ENCODE measurements around the gene PFN1.

The PFN1 gene

GRCh38 chr17:4948166-4948930 is at the start of gene PFN1:
Gene PFN1 (minus strand): TSS chr17:4948530. CDS start chr17:4948394, 136 bp downstream.
- H3K4me3 ChIP-seq (ENCODE audit: low read depth, low read length), result peak within 1 kb of the TSS; percentile 99
- TF ChIP-seq CTCF (IDR thresholded peaks at IDR 0.05; ENCODE audit: borderline replicate concordance, insufficient read depth, low read depth, low read length), result no peak

GRCh38 chr17:4997302-4998026 is 49.1 kb upstream of the PFN1 start, which contains the start of the genes INCA1 and KIF1C:
Gene INCA1 (minus strand): TSS chr17:4997522. CDS start chr17:4994437, 3,085 bp downstream.
Gene KIF1C (plus strand): TSS chr17:4997950. CDS start chr17:5000247, 2,297 bp downstream.
- TF ChIP-seq CTCF (IDR thresholded peaks at IDR 0.05; ENCODE audit: borderline replicate concordance, insufficient read depth, low read depth, low read length), result no peak
- peak within 1 kb of the TSS; percentile 70 for H3K4me3 ChIP-seq (ENCODE audit: low read depth, low read length)

- TF ChIP-seq CTCF (IDR thresholded peaks at IDR 0.05; ENCODE audit: borderline replicate concordance, insufficient read depth, low read depth, low read length), result no peak
These were observed 45.8 kb upstream of the PFN1 start for GRCh38 chr17:4994081-4994595.

GRCh38 chr17:4987767-4988567 is 39.6 kb upstream of the PFN1 start:
- peak overlapping the region; percentile 100 for H3K4me3 ChIP-seq (ENCODE audit: low read depth, low read length)
- no peak for TF ChIP-seq CTCF (IDR thresholded peaks at IDR 0.05; ENCODE audit: borderline replicate concordance, insufficient read depth, low read depth, low read length)

More at GRCh38 chr17:4994081-4994595, 45.8 kb upstream of the PFN1 start:
- H3K4me3 ChIP-seq (ENCODE audit: low read depth, low read length), result no peak overlapping the region

- H3K4me3 ChIP-seq (ENCODE audit: low read depth, low read length), result peak within 1 kb of the TSS; percentile 100
- peak; percentile 80 for TF ChIP-seq CTCF (IDR thresholded peaks at IDR 0.05; ENCODE audit: borderline replicate concordance, insufficient read depth, low read depth, low read length)
These were observed 38.8 kb upstream of the PFN1 start, which contains the start of gene CAMTA2 for GRCh38 chr17:4986951-4987766. Gene CAMTA2 (minus strand): TSS chr17:4987675. CDS start chr17:4986222, 1,453 bp downstream.

GRCh38 chr17:4986403-4986802 is 38.1 kb upstream of the PFN1 start:
- peak overlapping the region; percentile 100 for H3K4me3 ChIP-seq (ENCODE audit: low read depth, low read length)
- no peak for TF ChIP-seq CTCF (IDR thresholded peaks at IDR 0.05; ENCODE audit: borderline replicate concordance, insufficient read depth, low read depth, low read length)

All from GM12875 (cell line).